ENCODE data around the gene SLC11A1. TPM values are rescaled to one million over a fixed set of nuclear protein-coding genes. Genes with fewer than 3 reads are reported as not detected.

The SLC11A1 gene
- total and polyA plus RNA-seq, 2 of the 4 experiments (the other 2 are of a cell fraction) = under 0.01 to 0.07 TPM

DNA sequence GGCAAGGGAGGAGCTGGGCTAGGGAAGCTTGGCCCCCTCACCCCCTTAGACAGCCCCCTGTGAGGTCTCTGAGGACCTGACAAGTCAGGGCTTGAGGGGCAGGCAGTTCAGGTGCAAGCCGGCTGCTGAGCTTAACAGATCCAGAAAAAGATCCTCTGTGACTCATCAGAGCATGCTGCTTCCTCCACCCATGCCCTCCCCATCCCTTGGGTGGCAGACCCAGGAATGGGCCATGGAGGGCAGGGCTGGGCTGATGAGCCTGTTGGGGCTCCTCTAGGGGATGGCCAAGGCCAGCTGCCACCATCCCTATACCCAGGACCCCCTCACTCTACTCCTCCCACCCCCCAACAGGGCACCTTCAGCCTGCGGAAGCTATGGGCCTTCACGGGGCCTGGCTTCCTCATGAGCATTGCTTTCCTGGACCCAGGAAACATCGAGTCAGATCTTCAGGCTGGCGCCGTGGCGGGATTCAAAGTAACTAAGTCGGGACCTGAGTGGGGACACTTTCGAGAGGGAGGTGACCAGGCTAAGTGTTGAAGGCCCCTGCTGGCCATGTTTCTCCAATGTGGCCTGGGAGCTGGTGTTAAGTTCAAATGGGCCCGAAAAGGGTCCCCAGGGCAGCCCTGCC, 1.9 kb downstream of the SLC11A1 start:
- no peak overlapping the region for H3K9ac ChIP-seq (ENCODE audit: low read depth, low read length)
- H4K20me1 ChIP-seq (ENCODE audit: insufficient read depth, low read length) = no peaks in the 10 kb centered on the region
- no peak overlapping the region for H3K14ac ChIP-seq (replicated peaks; ENCODE audit: low read depth, low read length)
- H3K23ac ChIP-seq (ENCODE audit: low read depth, low read length) = no peak overlapping the region
- H2BK120ac ChIP-seq (ENCODE audit: low read depth, low read length) = no peak overlapping the region
- peaks cover 14% of the 10 kb centered on the region for H3K27me3 ChIP-seq (ENCODE audit: control insufficient read depth, insufficient read depth, low read length)
- TF ChIP-seq CHD1 (IDR thresholded peaks at IDR 0.05; ENCODE audit: low read depth, low read length) (no peak), CEBPB (IDR thresholded peaks at IDR 0.05; ENCODE audit: low read depth, low read length) (no peak), MAZ (IDR thresholded peaks at IDR 0.05; ENCODE audit: borderline replicate concordance, low read depth, low read length) (no peak), RFX5 (IDR thresholded peaks at IDR 0.05; ENCODE audit: low read depth, low read length) (no peak), NFE2L2 (IDR thresholded peaks at IDR 0.05; ENCODE audit: low read depth, low read length) (no peak), POLR2A (IDR thresholded peaks at IDR 0.05; ENCODE audit: low read depth, low read length) (no peak), RAD21 (IDR thresholded peaks at IDR 0.05; ENCODE audit: low read length) (no peak), MAFK (IDR thresholded peaks at IDR 0.05; ENCODE audit: low read depth, low read length) (no peak), FOS (IDR thresholded peaks at IDR 0.05; ENCODE audit: low read depth, low read length) (no peak), SMC3 (IDR thresholded peaks at IDR 0.05; ENCODE audit: low read depth, low read length) (no peak)
- TF ChIP-seq, protein P1, sequence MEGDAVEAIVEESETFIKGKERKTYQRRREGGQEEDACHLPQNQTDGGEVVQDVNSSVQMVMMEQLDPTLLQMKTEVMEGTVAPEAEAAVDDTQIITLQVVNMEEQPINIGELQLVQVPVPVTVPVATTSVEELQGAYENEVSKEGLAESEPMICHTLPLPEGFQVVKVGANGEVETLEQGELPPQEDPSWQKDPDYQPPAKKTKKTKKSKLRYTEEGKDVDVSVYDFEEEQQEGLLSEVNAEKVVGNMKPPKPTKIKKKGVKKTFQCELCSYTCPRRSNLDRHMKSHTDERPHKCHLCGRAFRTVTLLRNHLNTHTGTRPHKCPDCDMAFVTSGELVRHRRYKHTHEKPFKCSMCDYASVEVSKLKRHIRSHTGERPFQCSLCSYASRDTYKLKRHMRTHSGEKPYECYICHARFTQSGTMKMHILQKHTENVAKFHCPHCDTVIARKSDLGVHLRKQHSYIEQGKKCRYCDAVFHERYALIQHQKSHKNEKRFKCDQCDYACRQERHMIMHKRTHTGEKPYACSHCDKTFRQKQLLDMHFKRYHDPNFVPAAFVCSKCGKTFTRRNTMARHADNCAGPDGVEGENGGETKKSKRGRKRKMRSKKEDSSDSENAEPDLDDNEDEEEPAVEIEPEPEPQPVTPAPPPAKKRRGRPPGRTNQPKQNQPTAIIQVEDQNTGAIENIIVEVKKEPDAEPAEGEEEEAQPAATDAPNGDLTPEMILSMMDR (conservative IDR thresholded peaks at IDR 0.05; ENCODE audit: low read depth, low read length) = no peak
- TF ChIP-seq, protein P2, sequence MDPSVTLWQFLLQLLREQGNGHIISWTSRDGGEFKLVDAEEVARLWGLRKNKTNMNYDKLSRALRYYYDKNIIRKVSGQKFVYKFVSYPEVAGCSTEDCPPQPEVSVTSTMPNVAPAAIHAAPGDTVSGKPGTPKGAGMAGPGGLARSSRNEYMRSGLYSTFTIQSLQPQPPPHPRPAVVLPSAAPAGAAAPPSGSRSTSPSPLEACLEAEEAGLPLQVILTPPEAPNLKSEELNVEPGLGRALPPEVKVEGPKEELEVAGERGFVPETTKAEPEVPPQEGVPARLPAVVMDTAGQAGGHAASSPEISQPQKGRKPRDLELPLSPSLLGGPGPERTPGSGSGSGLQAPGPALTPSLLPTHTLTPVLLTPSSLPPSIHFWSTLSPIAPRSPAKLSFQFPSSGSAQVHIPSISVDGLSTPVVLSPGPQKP (IDR thresholded peaks at IDR 0.05; ENCODE audit: borderline replicate concordance, low read depth, low read length) = no peak
- TF ChIP-seq, protein P3, sequence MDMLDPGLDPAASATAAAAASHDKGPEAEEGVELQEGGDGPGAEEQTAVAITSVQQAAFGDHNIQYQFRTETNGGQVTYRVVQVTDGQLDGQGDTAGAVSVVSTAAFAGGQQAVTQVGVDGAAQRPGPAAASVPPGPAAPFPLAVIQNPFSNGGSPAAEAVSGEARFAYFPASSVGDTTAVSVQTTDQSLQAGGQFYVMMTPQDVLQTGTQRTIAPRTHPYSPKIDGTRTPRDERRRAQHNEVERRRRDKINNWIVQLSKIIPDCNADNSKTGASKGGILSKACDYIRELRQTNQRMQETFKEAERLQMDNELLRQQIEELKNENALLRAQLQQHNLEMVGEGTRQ (IDR thresholded peaks at IDR 0.05; ENCODE audit: low read depth, low read length) = no peak
- no peak overlapping the region for H2BK20ac ChIP-seq (ENCODE audit: low read depth, low read length)
- no peaks in the 10 kb centered on the region for H3K9me3 ChIP-seq (ENCODE audit: control insufficient read depth, insufficient read depth, low read length)
- in situ Hi-C loops (cut with MboI; ENCODE audit: low sequenced_read_pairs) (no loop called here), intact Hi-C loops (cut with micrococcal nuclease) (no loop called here), dilution Hi-C loops (cut with HindIII; ENCODE audit: low sequenced_read_pairs, unreplicated experiment) (no loop called here)
- WGBS, 2 experiments (ENCODE audit: extremely low coverage in 2 of 2, insufficient read length in 1 of 2) = 96% methylated on average over 4 of the region's 10 CpGs; no CpG with 5 or more reads in 1 of the 2 experiments
- H3K4me3 ChIP-seq (ENCODE audit: insufficient read depth, low read depth, low read length) = no peak overlapping the region
- H3K18ac ChIP-seq (ENCODE audit: low read depth, low read length) = no peak overlapping the region
- no peak overlapping the region for H4K5ac ChIP-seq (ENCODE audit: low read depth, low read length)
- H4K8ac ChIP-seq (ENCODE audit: low read depth in 2 of 2, low read length in 2 of 2) = no peak overlapping the region
- no peak overlapping the region for H4K91ac ChIP-seq (ENCODE audit: insufficient read depth, low read depth, low read length)
- ATAC-seq (ENCODE audit: low read depth) (no peak; the same call in 1 of the 2 replicates), DNase-seq (no peak)
- no peaks in the 10 kb centered on the region for H3K36me3 ChIP-seq (ENCODE audit: control insufficient read depth, insufficient read depth, low read length)
- no peak overlapping the region for H3K27ac ChIP-seq (ENCODE audit: insufficient read depth, low read length)
- no peak overlapping the region for H3K4me2 ChIP-seq (ENCODE audit: low read depth, low read length)
- no peak overlapping the region for H2BK5ac ChIP-seq (ENCODE audit: low read depth, low read length, poor library complexity, severe bottlenecking)
- peak overlapping the region; percentile 50 for H2AK9ac ChIP-seq (replicated peaks; ENCODE audit: low read depth, low read length, poor library complexity)
- H2AFZ ChIP-seq (replicated peaks; ENCODE audit: low read length, poor library complexity) = peak overlapping the region; percentile 61
- BruUV-seq (replicated peaks) = no TSS peak
- CTCF ChIA-PET = no interaction called here
- no peak overlapping the region for H2BK15ac ChIP-seq (ENCODE audit: low read depth, low read length)
- H3K4ac ChIP-seq (ENCODE audit: low read depth, low read length) = no peak overlapping the region
- no peak overlapping the region for H3K56ac ChIP-seq (ENCODE audit: extremely low read depth, insufficient read depth, low read length)
- POLR2A ChIA-PET (ENCODE audit: unreplicated experiment) = interaction anchor here (0.6 kb wide), 1 partner anchor 389 kb away, joined by 3 read pairs; no protein-coding TSS in a partner anchor
- no peaks in the 10 kb centered on the region for H3K79me1 ChIP-seq (ENCODE audit: low read depth in 1 of 2, low read length in 2 of 2)
- no peak overlapping the region for H2AK5ac ChIP-seq (ENCODE audit: low read depth, low read length)
- no peaks in the 10 kb centered on the region for H3K9me1 ChIP-seq (ENCODE audit: insufficient read depth, low read length)
- peaks cover 2% of the 10 kb centered on the region for H3K4me1 ChIP-seq (ENCODE audit: control insufficient read depth, insufficient read depth, low read length)
